ENCODE measurements around the gene CCDC78. TPM values are rescaled to one million over a fixed set of nuclear protein-coding genes. Genes with fewer than 3 reads are reported as not detected.
A peak's percentile ranks its signal among the peaks of the same experiment; 100 is the strongest.
"Not testable (repeated sequence)": the region's sequence is repeated elsewhere in the genome, so short reads cannot be mapped to it uniquely, and the experiment has no call there.

Gene CCDC78
- polyA plus RNA-seq, 1 donor from 2014 or later = 10.7 TPM

DNA sequence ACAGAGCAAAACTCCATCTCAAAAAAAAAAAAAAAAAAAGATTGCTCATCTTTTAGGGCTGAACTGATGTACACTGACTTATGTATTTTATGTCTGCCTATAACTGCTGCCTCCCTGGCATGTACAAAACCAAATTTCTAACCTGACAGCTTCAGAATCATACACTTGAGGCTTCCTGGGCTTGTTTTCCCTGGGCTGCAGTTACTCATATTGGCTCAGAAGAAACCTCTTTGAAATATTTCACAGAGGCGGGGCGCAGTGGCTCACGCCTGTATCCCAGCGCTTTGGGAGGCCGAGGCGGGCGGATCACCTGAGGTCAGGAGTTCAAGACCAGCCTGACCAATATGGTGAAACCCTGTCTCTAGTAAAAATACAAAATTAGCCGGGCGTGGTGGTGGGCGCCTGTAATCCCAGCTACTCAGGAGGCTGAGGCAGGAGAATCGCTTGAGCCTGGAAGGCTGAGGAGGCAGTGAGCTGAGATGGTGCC lies 27.9 kb upstream of the CCDC78 start:
- not testable (repeated sequence) for H4K20me1 ChIP-seq (ENCODE audit: insufficient read depth); H3K27ac ChIP-seq (ENCODE audit: low read length)

GRCh38 chr16:752007-752312 lies 25.7 kb upstream of the CCDC78 start:
- Histone ChIP-seq H3K27ac (ENCODE audit: low read length) (no peak overlapping the region), H3F3A (ENCODE audit: insufficient read depth, low read length, poor library complexity, severe bottlenecking) (no peaks in the 10 kb centered on the region), H3K9me2 (ENCODE audit: insufficient read depth, low read length) (no peaks in the 10 kb centered on the region), H3K9me3 (ENCODE audit: low read length) (peaks cover 4% of the 10 kb centered on the region), H4K20me1 (ENCODE audit: insufficient read depth) (no peaks in the 10 kb centered on the region), H3K36me3 (ENCODE audit: insufficient read depth, low read length) (no peaks in the 10 kb centered on the region), H2AFZ (ENCODE audit: low read depth, low read length) (no peak overlapping the region), H3K4me2 (ENCODE audit: low read length) (no peak overlapping the region), H3K27me3 (ENCODE audit: insufficient read depth, low read depth, low read length) (no peaks in the 10 kb centered on the region), H3K4me3 (ENCODE audit: low read length) (no peak overlapping the region), H3K79me2 (replicated peaks; ENCODE audit: insufficient read depth, low read length) (no peaks in the 10 kb centered on the region), H3K9ac (ENCODE audit: low read length) (peak overlapping the region; percentile 29)
- TF ChIP-seq POLR2AphosphoS5 (IDR thresholded peaks at IDR 0.05) (no peak), RAD21 (conservative IDR thresholded peaks at IDR 0.05) (no peak), SMC3 (conservative IDR thresholded peaks at IDR 0.05; ENCODE audit: poor library complexity) (no peak), CTCF (IDR thresholded peaks at IDR 0.05; ENCODE audit: poor library complexity, severe bottlenecking) (no peak), EP300 (conservative IDR thresholded peaks at IDR 0.05; ENCODE audit: poor library complexity, severe bottlenecking) (no peak), TAF1 (IDR thresholded peaks at IDR 0.05; ENCODE audit: low read depth) (no peak)

More for the DNA sequence above, 27.9 kb upstream of the CCDC78 start:
- not testable (repeated sequence) for H3K9me2 ChIP-seq (ENCODE audit: insufficient read depth, low read length); H3K27me3 ChIP-seq (ENCODE audit: insufficient read depth, low read depth, low read length); H3K9ac ChIP-seq (ENCODE audit: low read length); H3K9me3 ChIP-seq (ENCODE audit: low read length); H3K4me2 ChIP-seq (ENCODE audit: low read length); H3F3A ChIP-seq (ENCODE audit: insufficient read depth, low read length, poor library complexity, severe bottlenecking); H3K4me3 ChIP-seq (ENCODE audit: low read length); H3K36me3 ChIP-seq (ENCODE audit: insufficient read depth, low read length); H3K79me2 ChIP-seq (replicated peaks; ENCODE audit: insufficient read depth, low read length); H2AFZ ChIP-seq (ENCODE audit: low read depth, low read length)

DNA sequence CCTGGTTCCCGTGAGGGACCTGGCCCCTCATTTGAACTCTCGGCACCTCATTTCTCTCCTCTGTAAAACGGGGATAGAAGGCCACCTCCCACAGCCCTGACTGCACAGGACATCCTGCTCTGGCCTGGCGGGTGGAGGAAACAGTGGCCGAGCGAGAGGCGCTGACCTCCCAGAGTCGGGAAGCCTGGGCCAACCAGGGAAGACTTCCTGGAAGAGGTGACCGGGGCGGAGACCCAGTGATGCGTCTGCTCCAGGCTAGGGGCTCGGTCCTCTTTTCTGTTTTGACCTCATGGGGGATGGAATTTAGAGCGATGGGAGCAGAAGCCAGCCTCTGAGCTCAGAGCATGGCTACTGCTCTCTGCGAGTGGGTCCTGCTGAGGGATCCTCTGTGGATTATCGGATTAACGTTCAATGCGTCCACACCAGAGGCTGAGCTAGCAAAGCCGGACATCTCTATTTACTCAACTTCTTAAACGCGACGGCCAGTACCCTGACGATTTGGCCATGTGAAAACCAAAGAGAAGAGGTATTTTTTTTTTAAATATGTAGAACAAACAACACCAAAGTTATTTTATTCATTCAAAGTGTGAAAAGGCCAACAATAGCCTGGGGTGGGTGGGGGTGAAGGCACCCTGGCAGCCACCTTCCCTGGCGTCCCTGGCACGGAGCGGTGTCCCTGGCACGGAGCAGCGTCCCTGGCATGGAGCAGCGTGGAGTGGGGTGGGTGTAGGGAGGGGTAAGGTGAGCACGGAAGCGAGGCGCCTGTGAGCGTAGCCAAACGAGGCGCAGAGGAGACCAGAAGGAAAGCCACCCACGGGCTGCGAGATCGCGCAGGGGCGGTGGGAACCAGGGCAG lies 25.1 kb upstream of the CCDC78 start:
- Histone ChIP-seq H3K9ac (ENCODE audit: low read length) (peak overlapping the region; percentile 29), H3K4me3 (ENCODE audit: low read length) (no peak overlapping the region), H3K4me2 (ENCODE audit: low read length) (no peak overlapping the region), H3K27ac (ENCODE audit: low read length) (no peak overlapping the region), H3F3A (ENCODE audit: insufficient read depth, low read length, poor library complexity, severe bottlenecking) (no peaks in the 10 kb centered on the region), H2AFZ (ENCODE audit: low read depth, low read length) (no peak overlapping the region), H3K9me2 (ENCODE audit: insufficient read depth, low read length) (no peaks in the 10 kb centered on the region), H3K9me3 (ENCODE audit: low read length) (peaks cover 2% of the 10 kb centered on the region), H3K36me3 (ENCODE audit: insufficient read depth, low read length) (no peaks in the 10 kb centered on the region), H3K79me2 (replicated peaks; ENCODE audit: insufficient read depth, low read length) (no peaks in the 10 kb centered on the region), H3K27me3 (ENCODE audit: insufficient read depth, low read depth, low read length) (no peaks in the 10 kb centered on the region), H4K20me1 (ENCODE audit: insufficient read depth) (no peaks in the 10 kb centered on the region)
- TF ChIP-seq REST (IDR thresholded peaks at IDR 0.05; ENCODE audit: borderline replicate concordance) (no peak), SMC3 (conservative IDR thresholded peaks at IDR 0.05; ENCODE audit: poor library complexity) (no peak), EZH2 (IDR thresholded peaks at IDR 0.05; ENCODE audit: borderline replicate concordance, insufficient read depth, low read length, poor library complexity, severe bottlenecking) (no peak), CTCF (IDR thresholded peaks at IDR 0.05; ENCODE audit: poor library complexity, severe bottlenecking) (no peak), POLR2AphosphoS5 (IDR thresholded peaks at IDR 0.05) (no peak), MXI1 (conservative IDR thresholded peaks at IDR 0.05; ENCODE audit: poor library complexity, severe bottlenecking) (no peak), TAF1 (IDR thresholded peaks at IDR 0.05; ENCODE audit: low read depth) (no peak), RAD21 (conservative IDR thresholded peaks at IDR 0.05) (no peak), EP300 (conservative IDR thresholded peaks at IDR 0.05; ENCODE audit: poor library complexity, severe bottlenecking) (no peak)

All from neural cell (in vitro differentiated cells).